RWPE1 (cell line): ENCODE measurements around the gene TAF5L.

Experiments used
- CTCF ChIA-PET: fragments of 350-600 bp; sonication (Branson Sonifier 250); formaldehyde crosslinking; extraction: SDS; loops from one replicate; lab custom pipeline; 2021; lab: Yijun Ruan, JAX
- POLR2A ChIA-PET: fragments of 400-600 bp; formaldehyde crosslinking; extraction: SDS; loops from one replicate; lab custom pipeline; 2020; ENCODE audit warnings: antibody characterized with exemption; ENCODE audit not compliant: low non-redundant PET; lab: Yijun Ruan, JAX
- DNase-seq: peaks from one replicate; pipeline ENCODE4 v3.0.0; 2012; ENCODE audit warnings: low spot score
- H3K27ac ChIP-seq: fragments of 450-650 bp; 2 replicates; pipeline ENCODE4 v1.5.1; 2017
- TF ChIP-seq, protein P1 (sequence below): fragments of 450-650 bp; conservative IDR thresholded peaks from 2 replicates; pipeline ENCODE4 v1.5.1; 2017; ENCODE audit warnings: low read depth, mild to moderate bottlenecking

TAF5L gene

GRCh38 chr1:229645324-229645993 is 19.5 kb upstream of the TAF5L start:
- ChIA-PET CTCF (interaction anchor here (0.6 kb wide), 1 partner anchor 474 kb away, joined by 3 read pairs; no protein-coding TSS in a partner anchor), POLR2A (no interaction called here)
- no peak for DNase-seq
- TF ChIP-seq, protein P1, sequence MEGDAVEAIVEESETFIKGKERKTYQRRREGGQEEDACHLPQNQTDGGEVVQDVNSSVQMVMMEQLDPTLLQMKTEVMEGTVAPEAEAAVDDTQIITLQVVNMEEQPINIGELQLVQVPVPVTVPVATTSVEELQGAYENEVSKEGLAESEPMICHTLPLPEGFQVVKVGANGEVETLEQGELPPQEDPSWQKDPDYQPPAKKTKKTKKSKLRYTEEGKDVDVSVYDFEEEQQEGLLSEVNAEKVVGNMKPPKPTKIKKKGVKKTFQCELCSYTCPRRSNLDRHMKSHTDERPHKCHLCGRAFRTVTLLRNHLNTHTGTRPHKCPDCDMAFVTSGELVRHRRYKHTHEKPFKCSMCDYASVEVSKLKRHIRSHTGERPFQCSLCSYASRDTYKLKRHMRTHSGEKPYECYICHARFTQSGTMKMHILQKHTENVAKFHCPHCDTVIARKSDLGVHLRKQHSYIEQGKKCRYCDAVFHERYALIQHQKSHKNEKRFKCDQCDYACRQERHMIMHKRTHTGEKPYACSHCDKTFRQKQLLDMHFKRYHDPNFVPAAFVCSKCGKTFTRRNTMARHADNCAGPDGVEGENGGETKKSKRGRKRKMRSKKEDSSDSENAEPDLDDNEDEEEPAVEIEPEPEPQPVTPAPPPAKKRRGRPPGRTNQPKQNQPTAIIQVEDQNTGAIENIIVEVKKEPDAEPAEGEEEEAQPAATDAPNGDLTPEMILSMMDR, result no peak
- no peak overlapping the region for H3K27ac ChIP-seq

DNA sequence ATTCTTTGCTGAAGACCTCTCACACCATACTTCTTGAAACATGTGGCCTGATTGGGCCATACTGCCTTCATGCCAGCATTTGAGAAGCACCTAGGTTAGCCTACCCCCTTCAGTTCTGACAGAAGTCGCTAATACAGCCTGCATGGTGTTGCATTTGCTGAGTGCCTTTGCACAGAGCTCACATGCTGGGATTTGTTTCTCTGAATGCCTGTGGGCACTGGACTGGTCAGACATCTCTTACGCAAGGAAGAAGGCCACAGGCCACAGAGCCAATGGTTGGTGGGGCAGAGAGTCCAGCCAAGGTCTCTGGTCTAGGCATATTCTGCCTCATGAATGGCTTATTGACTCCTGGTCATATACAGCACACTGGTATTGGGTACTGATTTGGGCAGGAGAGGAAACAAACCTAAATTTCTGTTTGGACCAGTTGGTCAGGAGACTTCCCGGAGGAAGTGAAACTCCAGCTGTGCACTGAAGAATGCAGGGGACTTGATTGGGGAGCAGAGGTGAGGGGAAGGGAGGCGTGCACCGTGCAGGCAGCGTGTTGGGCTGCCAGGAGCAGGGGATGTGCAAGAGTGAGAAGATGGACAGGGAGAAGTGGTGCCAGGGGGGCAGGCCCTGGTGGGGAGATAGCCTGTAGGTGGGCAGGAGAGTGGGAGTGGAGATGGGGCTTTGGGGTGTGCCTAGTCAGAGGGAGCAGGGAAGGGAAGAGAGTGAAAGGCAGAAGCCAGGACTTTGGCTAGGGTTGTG is 18.2 kb upstream of the TAF5L start:
- H3K27ac ChIP-seq, result 0 out of 2 replicates have a peak overlapping the region, but pooled peaks have one; percentile 6
- POLR2A ChIA-PET, result no interaction called here
- TF ChIP-seq, protein P1, result no peak
- DNase-seq, result no peak
- CTCF ChIA-PET, result no interaction called here

DNA sequence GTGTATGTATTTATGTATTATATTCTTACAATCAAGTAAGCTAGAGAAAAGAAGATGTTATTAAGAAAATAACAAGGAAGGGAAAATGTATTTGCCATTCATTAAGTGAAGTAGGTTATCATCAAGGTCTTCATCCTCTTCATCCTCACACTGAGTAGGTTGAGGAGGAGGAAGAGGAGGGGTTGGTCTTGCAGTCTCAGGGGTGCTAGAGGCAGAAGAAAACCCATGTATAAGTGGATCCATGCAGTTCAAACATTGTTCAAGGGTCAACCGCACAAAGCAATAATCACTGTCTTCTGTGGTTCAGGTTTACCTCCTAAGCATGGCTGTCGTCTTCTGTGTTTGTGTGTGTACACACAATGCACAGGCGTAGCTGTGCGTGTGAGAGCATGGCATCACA is 17.0 kb upstream of the TAF5L start:
- H3K27ac ChIP-seq, result no peak overlapping the region
- DNase-seq, result no peak
- ChIA-PET CTCF (no interaction called here), POLR2A (no interaction called here)
- TF ChIP-seq, protein P1, result no peak

DNA sequence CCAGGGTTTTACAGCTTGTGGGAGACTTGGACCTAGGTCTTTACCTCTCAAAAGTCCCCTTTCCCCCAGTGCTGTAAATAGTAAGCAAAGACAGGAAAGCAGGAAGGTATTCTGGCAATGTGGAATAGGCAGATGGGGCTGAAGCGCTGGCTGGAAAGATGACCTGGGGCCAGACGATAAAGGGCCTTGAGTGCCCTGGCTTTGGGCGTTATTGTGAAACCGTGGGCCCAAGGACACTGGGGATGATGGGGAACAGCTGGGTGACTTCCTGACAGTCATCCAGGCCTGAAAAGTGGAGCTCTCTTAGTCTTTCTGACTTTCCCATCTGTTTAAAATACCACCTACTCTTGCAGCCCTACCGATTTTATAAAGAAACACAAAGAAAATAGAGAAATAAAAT is 16.5 kb upstream of the TAF5L start:
- TF ChIP-seq, protein P1, result no peak
- H3K27ac ChIP-seq, result no peak overlapping the region
- ChIA-PET POLR2A (interaction anchor here (0.6 kb wide), 1 partner anchor 436 kb away, joined by 3 read pairs; no protein-coding TSS in a partner anchor), CTCF (no interaction called here)
- no peak for DNase-seq

- TF ChIP-seq, protein P1, result no peak
- ChIA-PET POLR2A (no interaction called here), CTCF (no interaction called here)
- no peak for DNase-seq
- no peak overlapping the region for H3K27ac ChIP-seq
Measured at GRCh38 chr1:229641306-229641705, 15.4 kb upstream of the TAF5L start.

DNA sequence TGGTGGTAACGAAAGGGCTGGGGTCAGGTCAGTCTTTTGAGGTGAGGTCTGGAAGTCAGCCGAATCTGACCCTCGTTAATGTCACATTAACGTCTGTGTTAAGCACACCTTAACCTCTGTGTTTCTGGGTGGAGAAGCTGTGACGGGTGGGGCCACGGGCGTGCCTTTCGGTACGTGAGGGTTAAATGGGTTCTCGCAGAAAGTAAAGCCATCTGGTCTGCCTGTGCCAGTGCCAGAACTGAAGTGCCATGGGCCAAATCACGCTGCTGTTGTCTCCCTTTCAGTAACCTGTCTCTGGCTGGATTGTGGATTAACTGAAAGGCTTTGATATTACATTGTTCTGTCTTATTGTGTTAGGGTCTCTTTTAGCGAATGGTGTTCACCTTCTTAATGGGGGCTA is 14.5 kb upstream of the TAF5L start:
- no peak for DNase-seq
- TF ChIP-seq, protein P1, result no peak
- no peak overlapping the region for H3K27ac ChIP-seq
- POLR2A ChIA-PET, result no interaction called here
- CTCF ChIA-PET, result interaction anchor here (0.6 kb wide), 1 partner anchor 19 kb away, joined by 4 read pairs; no protein-coding TSS in a partner anchor
